SU-DHL-6 (cell line): ENCODE measurements around the gene FSHR.

Source experiments
- H2AFZ ChIP-seq: fragments of 200-600 bp; sonication (generic); 2 replicates; pipeline ENCODE4 v1.6.1; 2014; ENCODE audit warnings: low read depth, mild to moderate bottlenecking, moderate library complexity, mixed read lengths, antibody characterized with exemption, low read length; ENCODE audit not compliant: severe bottlenecking
- H3F3A ChIP-seq: fragments of 200-600 bp; shearing (Covaris generic); 2 replicates; pipeline ENCODE4 v1.6.0; 2016; ENCODE audit warnings: antibody characterized with exemption, mild to moderate bottlenecking; ENCODE audit not compliant: insufficient read depth
- H3K27ac ChIP-seq: fragments of 200-600 bp; sonication (generic); 2 replicates; pipeline ENCODE4 v1.5.1; 2016; ENCODE audit warnings: low read depth, mild to moderate bottlenecking, low read length, moderate library complexity, mixed read lengths
- H3K27me3 ChIP-seq: fragments of 200-600 bp; sonication (generic), shearing (Covaris generic); 2 replicates; pipeline ENCODE4 v1.6.0; 2014; ENCODE audit warnings: mild to moderate bottlenecking, low read length
- H3K36me3 ChIP-seq: fragments of 200-600 bp; sonication (generic); 2 replicates; pipeline ENCODE4 v1.6.1; 2014; ENCODE audit warnings: mild to moderate bottlenecking, low read length, mixed read lengths
- H3K4me2 ChIP-seq: fragments of 300-600, 200-600 bp; shearing (Covaris generic), sonication (generic); 2 replicates; pipeline ENCODE4 v1.6.0; 2014; ENCODE audit warnings: low read length, low read depth, mild to moderate bottlenecking; ENCODE audit not compliant: poor library complexity, severe bottlenecking
- H3K4me3 ChIP-seq: fragments of 200-600 bp; sonication (generic); 2 replicates; pipeline ENCODE4 v1.5.1; 2014; ENCODE audit warnings: antibody characterized with exemption, low read length, mild to moderate bottlenecking, mixed read lengths; ENCODE audit not compliant: insufficient read depth, poor library complexity, severe bottlenecking
- H3K79me2 ChIP-seq: fragments of 200-600 bp; sonication (generic); 2 replicates; pipeline ENCODE4 v1.6.1; 2014; ENCODE audit warnings: mild to moderate bottlenecking, low read length, moderate library complexity; ENCODE audit not compliant: insufficient read depth
- H3K9ac ChIP-seq: fragments of 200-600 bp; sonication (generic); 2 replicates; pipeline ENCODE4 v1.7.0; 2014; ENCODE audit warnings: mild to moderate bottlenecking, low read length
- H3K9me2 ChIP-seq: fragments of 200-600 bp; sonication (generic); replicated peaks from 2 replicates; pipeline ENCODE4 v1.6.1; 2014; ENCODE audit warnings: low read length; ENCODE audit not compliant: insufficient read depth
- H3K9me3 ChIP-seq: fragments of 200-600 bp; sonication (generic); 2 replicates; pipeline ENCODE4 v1.6.1; 2014; ENCODE audit warnings: low read length, mixed read lengths; ENCODE audit not compliant: insufficient read depth
- H4K20me1 ChIP-seq: fragments of 200-600 bp; sonication (generic); 2 replicates; pipeline ENCODE4 v1.6.1; 2014; ENCODE audit warnings: low read depth, mild to moderate bottlenecking, antibody characterized with exemption, low read length, moderate library complexity, mixed read lengths
- EZH2phosphoT487 ChIP-seq: fragments of 200-600 bp; sonication (generic), shearing (Covaris generic); conservative IDR thresholded peaks from 2 replicates; pipeline ENCODE4 v1.6.1; 2018; ENCODE audit warnings: mild to moderate bottlenecking, antibody characterized with exemption, low read length, moderate library complexity, mixed read lengths
- TF ChIP-seq, protein P1 (sequence below): fragments of 200-600 bp; sonication (generic); IDR thresholded peaks from one replicate; pipeline ENCODE4 v1.5.1; 2017; ENCODE audit warnings: antibody characterized with exemption, mild to moderate bottlenecking, low read length, moderate library complexity; ENCODE audit not compliant: insufficient read depth, poor library complexity, severe bottlenecking

The FSHR gene

DNA sequence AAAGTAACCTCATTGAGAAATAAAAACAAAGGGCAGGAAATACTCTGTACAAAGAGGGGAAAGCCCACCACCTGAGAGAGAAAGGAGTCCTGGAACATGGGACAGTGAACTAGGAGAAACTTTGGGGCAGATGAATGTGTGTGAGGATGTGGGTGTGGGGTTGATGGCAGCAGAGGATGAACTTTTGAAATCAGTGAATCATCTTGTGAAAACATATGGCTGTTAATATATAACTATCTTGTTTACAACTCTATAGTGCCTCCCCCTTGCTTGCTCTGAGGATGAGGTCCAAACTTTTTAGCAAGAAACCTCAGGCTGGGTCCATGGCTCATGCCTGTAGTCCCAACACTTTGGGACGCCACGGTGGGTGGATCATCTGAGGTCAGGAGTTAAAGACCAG, 227.0 kb downstream of the FSHR start:
- no peaks in the 10 kb centered on the region for H3K9me2 ChIP-seq
- TF ChIP-seq EZH2phosphoT487: no peak
- TF ChIP-seq, protein P1, sequence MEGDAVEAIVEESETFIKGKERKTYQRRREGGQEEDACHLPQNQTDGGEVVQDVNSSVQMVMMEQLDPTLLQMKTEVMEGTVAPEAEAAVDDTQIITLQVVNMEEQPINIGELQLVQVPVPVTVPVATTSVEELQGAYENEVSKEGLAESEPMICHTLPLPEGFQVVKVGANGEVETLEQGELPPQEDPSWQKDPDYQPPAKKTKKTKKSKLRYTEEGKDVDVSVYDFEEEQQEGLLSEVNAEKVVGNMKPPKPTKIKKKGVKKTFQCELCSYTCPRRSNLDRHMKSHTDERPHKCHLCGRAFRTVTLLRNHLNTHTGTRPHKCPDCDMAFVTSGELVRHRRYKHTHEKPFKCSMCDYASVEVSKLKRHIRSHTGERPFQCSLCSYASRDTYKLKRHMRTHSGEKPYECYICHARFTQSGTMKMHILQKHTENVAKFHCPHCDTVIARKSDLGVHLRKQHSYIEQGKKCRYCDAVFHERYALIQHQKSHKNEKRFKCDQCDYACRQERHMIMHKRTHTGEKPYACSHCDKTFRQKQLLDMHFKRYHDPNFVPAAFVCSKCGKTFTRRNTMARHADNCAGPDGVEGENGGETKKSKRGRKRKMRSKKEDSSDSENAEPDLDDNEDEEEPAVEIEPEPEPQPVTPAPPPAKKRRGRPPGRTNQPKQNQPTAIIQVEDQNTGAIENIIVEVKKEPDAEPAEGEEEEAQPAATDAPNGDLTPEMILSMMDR: no peak

DNA sequence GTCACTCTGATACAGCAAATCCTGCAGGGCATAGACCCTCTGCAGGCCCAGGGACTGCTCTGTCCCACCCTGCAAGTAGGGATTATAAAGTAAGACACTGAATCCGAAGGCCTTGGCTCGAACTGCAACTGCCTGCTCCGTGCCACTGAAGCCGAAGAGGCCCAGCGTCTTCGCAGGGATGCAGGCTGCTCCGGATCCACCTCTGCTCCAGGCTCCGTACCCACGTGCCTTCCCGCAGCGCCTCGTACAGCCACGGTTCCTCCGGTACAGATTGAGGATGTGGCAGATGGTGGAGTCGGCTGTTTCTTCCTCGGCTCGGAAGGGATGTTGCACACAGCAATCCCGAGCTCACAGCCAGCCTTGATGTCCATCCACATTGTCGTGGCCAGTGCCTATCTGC, 238.4 kb downstream of the FSHR start:
- H3K4me3 ChIP-seq: no peak overlapping the region
- H3K9me2 ChIP-seq: no peaks in the 10 kb centered on the region
- H3K9ac ChIP-seq: no peak overlapping the region
- H3K27ac ChIP-seq: no peak overlapping the region
- no peaks in the 10 kb centered on the region for H3K79me2 ChIP-seq
- H3K4me2 ChIP-seq: no peak overlapping the region
- H4K20me1 ChIP-seq: no peaks in the 10 kb centered on the region
- H3K9me3 ChIP-seq: no peaks in the 10 kb centered on the region
- TF ChIP-seq EZH2phosphoT487: no peak
- TF ChIP-seq, protein P1: no peak
- no peaks in the 10 kb centered on the region for H3K36me3 ChIP-seq
- H2AFZ ChIP-seq: no peak overlapping the region
- no peaks in the 10 kb centered on the region for H3K27me3 ChIP-seq
- no peaks in the 10 kb centered on the region for H3F3A ChIP-seq

More for the DNA sequence above, 227.0 kb downstream of the FSHR start:
- H3K27ac ChIP-seq: no peak overlapping the region
- no peaks in the 10 kb centered on the region for H3K36me3 ChIP-seq
- no peak overlapping the region for H3K9ac ChIP-seq
- no peak overlapping the region for H3K4me2 ChIP-seq
- no peaks in the 10 kb centered on the region for H3K9me3 ChIP-seq
- no peaks in the 10 kb centered on the region for H3F3A ChIP-seq
- H4K20me1 ChIP-seq: no peaks in the 10 kb centered on the region
- no peaks in the 10 kb centered on the region for H3K79me2 ChIP-seq
- no peaks in the 10 kb centered on the region for H3K27me3 ChIP-seq
- no peak overlapping the region for H3K4me3 ChIP-seq
- H2AFZ ChIP-seq: no peak overlapping the region

GRCh38 chr2:48915227-48915626, 239.1 kb downstream of the FSHR start:
- Histone ChIP-seq H3K27me3 (no peaks in the 10 kb centered on the region), H3K79me2 (no peaks in the 10 kb centered on the region), H3K9me3 (no peaks in the 10 kb centered on the region), H3K27ac (no peak overlapping the region), H3K36me3 (no peaks in the 10 kb centered on the region), H3F3A (no peaks in the 10 kb centered on the region), H2AFZ (no peak overlapping the region), H3K9me2 (no peaks in the 10 kb centered on the region), H4K20me1 (no peaks in the 10 kb centered on the region), H3K9ac (no peak overlapping the region), H3K4me2 (no peak overlapping the region), H3K4me3 (no peak overlapping the region)
- no peak for TF ChIP-seq EZH2phosphoT487
- TF ChIP-seq, protein P1: no peak
